Panc1 (cell line): ENCODE results near the gene HOXD3. TPM values are rescaled to one million over a fixed set of nuclear protein-coding genes. Genes with fewer than 3 reads are reported as not detected.

Source experiments
- ATAC-seq: fragments of 200-7000 bp; cut with Tn5 transposase; 2 replicates; pipeline ENCODE4 v1.9.1; 2020; ENCODE audit warnings: mild to moderate bottlenecking, moderate library complexity
- BruUV-seq: library from RNA; stranded (reverse); fragments of 400-500 nt; replicated peaks from 2 replicates; lab custom pipeline; 2021; lab: Mats Ljungman, UMichigan
- CTCF ChIA-PET: fragments of 300-600 bp; sonication (Branson Sonifier 250); formaldehyde crosslinking; loops from one replicate; lab custom pipeline; 2022; ENCODE audit warnings: antibody characterized with exemption; lab: Charles Lee
- POLR2A ChIA-PET: fragments of 300-600 bp; sonication (Branson Sonifier 250); formaldehyde crosslinking; loops from one replicate; lab custom pipeline; 2022; ENCODE audit warnings: antibody characterized with exemption; lab: Charles Lee
- DNase-seq: peaks from one replicate; pipeline ENCODE4 v3.0.0-alpha.2; 2010; ENCODE audit warnings: low read depth, low spot score
- H3K27ac ChIP-seq: 2 replicates; pipeline ENCODE4 v1.5.1; 2011; ENCODE audit warnings: mild to moderate bottlenecking, low read length, inconsistent platforms
- H3K27me3 ChIP-seq: fragments of 200-500 bp; sonication (Bioruptor generic); 2 replicates; pipeline ENCODE4 v1.6.0; 2014; ENCODE audit warnings: low read length, inconsistent platforms; ENCODE audit not compliant: control insufficient read depth, insufficient read depth
- H3K36me3 ChIP-seq: fragments of 200-500 bp; sonication (Bioruptor generic); 2 replicates; pipeline ENCODE4 v1.5.1; 2014; ENCODE audit warnings: inconsistent platforms, mild to moderate bottlenecking, low read length, moderate library complexity; ENCODE audit not compliant: control insufficient read depth, insufficient read depth
- H3K4me1 ChIP-seq: 2 replicates; pipeline ENCODE4 v1.5.1; 2011; ENCODE audit warnings: inconsistent platforms, mild to moderate bottlenecking, low read length, moderate library complexity; ENCODE audit not compliant: control insufficient read depth, insufficient read depth
- H3K4me3 ChIP-seq, 2 experiments: 2 replicates each; pipeline ENCODE4 v1.5.1; 2011 to 2012; ENCODE audit warnings: low read depth in 2 of 2, low read length in 2 of 2, mild to moderate bottlenecking in 2 of 2, inconsistent platforms in 1 of 2, moderate library complexity in 1 of 2
- H3K9me3 ChIP-seq: fragments of 200-500 bp; sonication (Bioruptor generic); 2 replicates; pipeline ENCODE4 v1.5.1; 2014; ENCODE audit warnings: low read depth, mild to moderate bottlenecking, inconsistent platforms, low read length, moderate library complexity; ENCODE audit not compliant: control insufficient read depth, insufficient read depth
- POLR2AphosphoS5 ChIP-seq: IDR thresholded peaks from 2 replicates; pipeline ENCODE4 v1.6.1; 2012; ENCODE audit warnings: mild to moderate bottlenecking, low read depth, low read length, moderate library complexity
- REST ChIP-seq, 2 experiments: IDR thresholded peaks; 2 replicates each; pipeline ENCODE4 v1.6.1; 2011 to 2012; ENCODE audit warnings: low read depth in 2 of 2, control low read depth in 1 of 2, low read length in 1 of 2, mild to moderate bottlenecking in 1 of 2, moderate library complexity in 1 of 2; ENCODE audit not compliant: insufficient read depth in 1 of 2
- SIN3A ChIP-seq: IDR thresholded peaks from 2 replicates; pipeline ENCODE4 v1.6.1; 2012; ENCODE audit warnings: low read depth, mild to moderate bottlenecking, low read length, moderate library complexity, borderline replicate concordance; ENCODE audit not compliant: insufficient read depth
- TCF7L2 ChIP-seq: IDR thresholded peaks from 2 replicates; pipeline ENCODE4 v1.6.1; 2011; ENCODE audit warnings: mild to moderate bottlenecking, low read depth, low read length, inconsistent platforms
- in situ Hi-C: cut with HindIII; loops from 2 replicates; pipeline ENCODE4 v1.10.0; 2016; ENCODE audit warnings: low sequenced_read_pairs, low pct_unique_long_range_greater_than_20kb
- intact Hi-C: fragments of 100-400 bp; cut with micrococcal nuclease; formaldehyde crosslinking; loops from one replicate; pipeline ENCODE4 v1.10.0; 2022; ENCODE audit not compliant: unreplicated experiment
- total RNA-seq: library from RNA; stranded (reverse); gene quantifications from one replicate; pipeline ENCODE4 v1.2.1, GENCODE V29; 2021; ENCODE audit not compliant: unreplicated experiment
- TF ChIP-seq, protein P1 (sequence below): fragments of 450-650 bp; IDR thresholded peaks from 2 replicates; pipeline ENCODE4 v1.5.1; 2017; ENCODE audit warnings: mild to moderate bottlenecking

HOXD3 gene
- total RNA-seq, 1 experiment from 2014 or later = 1.8 TPM

DNA sequence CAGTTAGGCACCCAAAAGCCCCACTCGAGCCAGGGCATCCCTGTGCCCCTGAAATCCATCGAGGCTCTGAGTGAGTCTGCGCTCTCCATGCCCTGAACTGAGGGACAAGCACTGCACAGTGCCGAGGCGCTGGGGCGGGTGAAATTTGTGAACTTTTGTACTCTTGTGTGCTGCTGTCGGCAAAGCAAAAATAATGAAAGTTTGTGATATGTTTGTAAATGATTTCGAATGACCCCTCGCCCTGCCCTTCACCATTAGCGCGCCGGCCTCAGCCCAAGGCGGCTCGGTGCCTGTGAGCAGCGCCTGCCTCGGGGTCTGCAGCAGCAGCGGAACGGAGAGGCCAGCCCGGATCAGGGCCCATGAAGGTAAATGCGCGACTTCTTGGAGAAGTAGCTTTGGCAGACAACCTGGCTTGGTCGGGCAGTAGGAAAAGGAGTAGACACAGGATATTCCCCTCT is 7.6 kb upstream of the HOXD3 start:
- H3K36me3 ChIP-seq = no peaks in the 10 kb centered on the region
- no peaks in the 10 kb centered on the region for H3K27me3 ChIP-seq
- in situ Hi-C loops (no loop called here), intact Hi-C loops (no loop called here)
- no peak overlapping the region for H3K4me3 ChIP-seq
- ChIA-PET POLR2A (no interaction called here), CTCF (no interaction called here)
- ATAC-seq = no peak
- TF ChIP-seq, protein P1, sequence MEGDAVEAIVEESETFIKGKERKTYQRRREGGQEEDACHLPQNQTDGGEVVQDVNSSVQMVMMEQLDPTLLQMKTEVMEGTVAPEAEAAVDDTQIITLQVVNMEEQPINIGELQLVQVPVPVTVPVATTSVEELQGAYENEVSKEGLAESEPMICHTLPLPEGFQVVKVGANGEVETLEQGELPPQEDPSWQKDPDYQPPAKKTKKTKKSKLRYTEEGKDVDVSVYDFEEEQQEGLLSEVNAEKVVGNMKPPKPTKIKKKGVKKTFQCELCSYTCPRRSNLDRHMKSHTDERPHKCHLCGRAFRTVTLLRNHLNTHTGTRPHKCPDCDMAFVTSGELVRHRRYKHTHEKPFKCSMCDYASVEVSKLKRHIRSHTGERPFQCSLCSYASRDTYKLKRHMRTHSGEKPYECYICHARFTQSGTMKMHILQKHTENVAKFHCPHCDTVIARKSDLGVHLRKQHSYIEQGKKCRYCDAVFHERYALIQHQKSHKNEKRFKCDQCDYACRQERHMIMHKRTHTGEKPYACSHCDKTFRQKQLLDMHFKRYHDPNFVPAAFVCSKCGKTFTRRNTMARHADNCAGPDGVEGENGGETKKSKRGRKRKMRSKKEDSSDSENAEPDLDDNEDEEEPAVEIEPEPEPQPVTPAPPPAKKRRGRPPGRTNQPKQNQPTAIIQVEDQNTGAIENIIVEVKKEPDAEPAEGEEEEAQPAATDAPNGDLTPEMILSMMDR = no peak
- no peak for TF ChIP-seq TCF7L2
- no peak for TF ChIP-seq SIN3A
- TF ChIP-seq POLR2AphosphoS5 = no peak
- no peak for TF ChIP-seq REST (IDR thresholded peaks at IDR 0.05; ENCODE audit: insufficient read depth in 1 of 2, low read depth in 2 of 2, low read length in 1 of 2)
- no TSS peak for BruUV-seq
- DNase-seq = no peak
- H3K9me3 ChIP-seq = no peaks in the 10 kb centered on the region
- H3K4me1 ChIP-seq = no peaks in the 10 kb centered on the region
- no peak overlapping the region for H3K27ac ChIP-seq

- Histone ChIP-seq H3K9me3 (no peaks in the 10 kb centered on the region), H3K27me3 (peaks cover 2% of the 10 kb centered on the region; the same call in 1 of the 2 replicates), H3K36me3 (no peaks in the 10 kb centered on the region), H3K4me3 (no peak overlapping the region), H3K4me1 (no peaks in the 10 kb centered on the region), H3K27ac (no peak overlapping the region)
- in situ Hi-C loops = no loop called here
- intact Hi-C loops = no loop called here
- no peak for DNase-seq
- ChIA-PET CTCF (no interaction called here), POLR2A (no interaction called here)
- BruUV-seq = no TSS peak
- TF ChIP-seq POLR2AphosphoS5 (no peak), REST (IDR thresholded peaks at IDR 0.05; ENCODE audit: insufficient read depth in 1 of 2, low read depth in 2 of 2, low read length in 1 of 2) (no peak), SIN3A (no peak), TCF7L2 (no peak)
- TF ChIP-seq, protein P1 = no peak
- no peak for ATAC-seq
Observed at GRCh38 chr2:176149939-176150583, 7.0 kb upstream of the HOXD3 start.
